ENCODE results near the gene HDAC4. TPM values are rescaled to one million over a fixed set of nuclear protein-coding genes. Genes with fewer than 3 reads are reported as not detected.

HDAC4 gene
- total and polyA plus RNA-seq, 8 donors: 1.7 to 98.8 (median 24.5) TPM

DNA sequence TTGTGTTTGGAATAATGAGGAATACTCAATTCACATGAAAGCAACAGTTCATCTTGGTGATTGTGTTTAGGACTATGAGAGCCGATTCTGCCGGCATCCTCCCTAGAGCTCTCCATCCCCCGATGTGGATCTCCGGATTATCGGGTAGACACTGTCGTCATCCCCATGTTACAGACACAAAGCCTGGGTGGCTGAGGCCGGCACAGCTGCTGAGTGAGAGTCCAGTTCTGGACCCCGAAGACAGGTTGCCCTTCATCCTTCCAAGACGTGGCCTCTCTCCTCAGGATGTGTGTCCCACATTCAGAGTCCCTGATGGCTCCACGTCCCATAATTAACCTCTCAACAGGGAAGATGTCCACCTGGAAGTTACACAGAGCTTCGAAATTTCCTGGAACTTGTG lies 129.3 kb downstream of the HDAC4 start:
- WGBS, 5 donors: 81 to 93% (median 89%) methylated on average over 11 of the region's 11 CpGs
- no peak for TF ChIP-seq POLR2A (IDR thresholded peaks at IDR 0.05)
- TF ChIP-seq, protein P1, sequence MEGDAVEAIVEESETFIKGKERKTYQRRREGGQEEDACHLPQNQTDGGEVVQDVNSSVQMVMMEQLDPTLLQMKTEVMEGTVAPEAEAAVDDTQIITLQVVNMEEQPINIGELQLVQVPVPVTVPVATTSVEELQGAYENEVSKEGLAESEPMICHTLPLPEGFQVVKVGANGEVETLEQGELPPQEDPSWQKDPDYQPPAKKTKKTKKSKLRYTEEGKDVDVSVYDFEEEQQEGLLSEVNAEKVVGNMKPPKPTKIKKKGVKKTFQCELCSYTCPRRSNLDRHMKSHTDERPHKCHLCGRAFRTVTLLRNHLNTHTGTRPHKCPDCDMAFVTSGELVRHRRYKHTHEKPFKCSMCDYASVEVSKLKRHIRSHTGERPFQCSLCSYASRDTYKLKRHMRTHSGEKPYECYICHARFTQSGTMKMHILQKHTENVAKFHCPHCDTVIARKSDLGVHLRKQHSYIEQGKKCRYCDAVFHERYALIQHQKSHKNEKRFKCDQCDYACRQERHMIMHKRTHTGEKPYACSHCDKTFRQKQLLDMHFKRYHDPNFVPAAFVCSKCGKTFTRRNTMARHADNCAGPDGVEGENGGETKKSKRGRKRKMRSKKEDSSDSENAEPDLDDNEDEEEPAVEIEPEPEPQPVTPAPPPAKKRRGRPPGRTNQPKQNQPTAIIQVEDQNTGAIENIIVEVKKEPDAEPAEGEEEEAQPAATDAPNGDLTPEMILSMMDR (IDR thresholded peaks at IDR 0.05): no peak
- TF ChIP-seq EP300 (IDR thresholded peaks at IDR 0.05): no peak
- TF ChIP-seq POLR2AphosphoS5 (IDR thresholded peaks at IDR 0.05): no peak
- peak in 1 of 2 donors; percentile 18 for DNase-seq
- H3K27me3 ChIP-seq: no peaks in the 10 kb centered on the region
- peak overlapping the region in 1 of 5 donors; percentile 5 for H3K27ac ChIP-seq
- no peaks in the 10 kb centered on the region for H3K36me3 ChIP-seq
- no peaks in the 10 kb centered on the region for H3K9me3 ChIP-seq
- H3K4me1 ChIP-seq: peaks cover 57 to 92% (median 74%) of the 10 kb centered on the region in 4 donors
- no peak overlapping the region for H3K4me3 ChIP-seq
- intact Hi-C loops (cut with DNase I; ENCODE audit: low total_unique reads): no loop called here

DNA sequence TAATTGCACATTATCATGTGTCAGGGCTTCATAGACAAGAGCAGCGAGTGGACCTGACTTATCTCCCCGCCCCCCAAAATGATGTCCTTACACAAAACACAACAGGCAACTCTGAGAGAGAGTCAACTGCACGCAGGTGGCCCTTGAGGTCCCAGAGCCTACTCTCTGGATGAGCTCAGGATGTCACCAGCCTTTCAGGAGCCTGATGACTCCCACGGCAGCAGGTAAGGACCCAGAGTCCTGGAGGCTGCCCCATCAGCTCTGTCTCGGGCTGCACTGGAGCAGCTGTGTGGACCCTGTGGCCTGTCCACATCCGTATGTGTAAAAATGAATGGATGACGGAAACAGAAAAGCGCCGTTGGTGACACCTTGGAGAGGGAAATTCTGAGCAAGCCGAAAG lies 130.9 kb downstream of the HDAC4 start:
- DNase-seq: peak in 1 of 2 donors; percentile 16
- Histone ChIP-seq H3K36me3 (no peaks in the 10 kb centered on the region), H3K27me3 (no peaks in the 10 kb centered on the region), H3K27ac (no peak overlapping the region), H3K4me3 (no peak overlapping the region), H3K4me1 (peaks cover 59 to 92% (median 73%) of the 10 kb centered on the region in 4 donors), H3K9me3 (no peaks in the 10 kb centered on the region)
- 90 to 94% (median 92%) methylated on average over 10 of the region's 10 CpGs for WGBS, 5 donors
- intact Hi-C loops (cut with DNase I; ENCODE audit: low total_unique reads): no loop called here
- no peak for TF ChIP-seq EP300 (IDR thresholded peaks at IDR 0.05)
- no peak for TF ChIP-seq POLR2AphosphoS5 (IDR thresholded peaks at IDR 0.05)
- no peak for TF ChIP-seq POLR2A (IDR thresholded peaks at IDR 0.05)
- TF ChIP-seq, protein P1 (IDR thresholded peaks at IDR 0.05): no peak

DNA sequence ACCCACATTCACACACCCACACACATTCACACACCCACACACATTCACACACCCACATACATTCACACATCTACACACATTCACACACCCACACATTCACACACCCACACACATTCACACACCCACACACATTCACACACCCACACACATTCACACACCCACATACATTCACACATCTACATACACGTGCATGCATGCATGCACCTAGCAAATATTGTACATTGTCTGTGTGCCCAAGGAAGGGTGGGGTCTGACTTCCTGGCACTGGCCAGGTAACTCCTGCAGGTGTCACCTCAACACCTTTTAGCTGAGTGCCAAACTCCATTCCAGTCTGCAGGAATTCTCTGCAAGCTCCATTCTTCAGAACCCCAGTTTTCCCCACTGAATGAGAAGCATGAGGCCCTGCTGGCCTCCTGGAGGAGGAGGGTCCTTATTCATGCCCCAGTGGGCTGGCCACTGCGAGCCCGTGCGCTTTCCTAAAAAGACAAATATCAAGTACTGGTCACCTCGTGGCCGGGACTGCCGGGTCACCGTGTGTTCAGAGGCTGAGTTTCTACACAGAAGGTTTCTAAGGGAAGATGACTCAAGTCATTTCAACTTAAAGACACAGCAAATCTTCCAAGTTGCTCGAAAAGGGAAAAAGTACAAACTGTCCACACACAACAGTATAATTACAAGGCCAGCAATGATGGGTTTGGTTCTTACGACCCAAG lies 131.5 kb downstream of the HDAC4 start:
- Histone ChIP-seq H3K36me3 (no peaks in the 10 kb centered on the region), H3K27me3 (no peaks in the 10 kb centered on the region)

DNA sequence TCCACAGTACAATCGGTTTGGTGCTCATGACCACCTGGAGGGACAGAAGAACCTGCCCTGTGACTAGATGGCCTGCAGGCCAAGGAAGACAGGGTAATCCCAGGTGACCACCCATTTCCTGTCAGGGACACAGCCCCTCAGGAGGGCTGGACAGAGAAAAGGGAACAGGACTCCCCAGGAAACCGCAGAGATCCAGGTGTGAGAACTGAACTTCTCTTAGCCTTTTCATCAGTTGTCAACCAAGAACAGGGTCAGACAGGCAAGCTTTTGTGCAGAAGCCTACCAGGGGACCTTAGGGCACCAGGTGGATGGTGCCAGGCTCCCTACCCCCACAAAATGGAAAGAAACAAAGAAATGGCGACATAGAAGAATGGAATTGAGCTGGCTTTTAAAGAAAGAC lies 132.3 kb downstream of the HDAC4 start:
- TF ChIP-seq, protein P1 (IDR thresholded peaks at IDR 0.05): no peak
- TF ChIP-seq POLR2AphosphoS5 (IDR thresholded peaks at IDR 0.05): no peak
- TF ChIP-seq EP300 (IDR thresholded peaks at IDR 0.05): no peak
- H3K9me3 ChIP-seq: no peaks in the 10 kb centered on the region
- peaks cover 59 to 92% (median 75%) of the 10 kb centered on the region in 4 donors for H3K4me1 ChIP-seq
- no peaks in the 10 kb centered on the region for H3K27me3 ChIP-seq
- peak overlapping the region; percentile 26 to 88 (median 83) for H3K27ac ChIP-seq
- 57 to 72% (median 60%) methylated on average over 3 of the region's 3 CpGs for WGBS, 5 donors
- no peaks in the 10 kb centered on the region for H3K36me3 ChIP-seq
- intact Hi-C loops (cut with DNase I; ENCODE audit: low total_unique reads): no loop called here
- no peak overlapping the region for H3K4me3 ChIP-seq
- DNase-seq: peak in 1 of 2 donors; percentile 14

More for the DNA sequence above, 131.5 kb downstream of the HDAC4 start:
- Histone ChIP-seq H3K27ac (peak overlapping the region in 2 of 5 donors; percentile 83 to 88), H3K4me1 (peaks cover 59 to 92% (median 74%) of the 10 kb centered on the region in 4 donors), H3K9me3 (no peaks in the 10 kb centered on the region), H3K4me3 (no peak overlapping the region)
- 44 to 67% (median 49%) methylated on average over 10 of the region's 10 CpGs for WGBS, 5 donors
- intact Hi-C loops (cut with DNase I; ENCODE audit: low total_unique reads): no loop called here
- peak; percentile 57 to 64 for DNase-seq
- TF ChIP-seq POLR2AphosphoS5 (IDR thresholded peaks at IDR 0.05) (no peak), EP300 (IDR thresholded peaks at IDR 0.05) (no peak)
- TF ChIP-seq, protein P1 (IDR thresholded peaks at IDR 0.05): peak in 2 of 7 experiments; percentile 29 to 42

Measured in stomach (tissue), 9 donors.